ENCODE results near the gene HYLS1. TPM values are rescaled to one million over a fixed set of nuclear protein-coding genes. Genes with fewer than 3 reads are reported as not detected.

The HYLS1 gene
- total RNA-seq, 1 experiment from 2014 or later = 8.6 TPM

DNA sequence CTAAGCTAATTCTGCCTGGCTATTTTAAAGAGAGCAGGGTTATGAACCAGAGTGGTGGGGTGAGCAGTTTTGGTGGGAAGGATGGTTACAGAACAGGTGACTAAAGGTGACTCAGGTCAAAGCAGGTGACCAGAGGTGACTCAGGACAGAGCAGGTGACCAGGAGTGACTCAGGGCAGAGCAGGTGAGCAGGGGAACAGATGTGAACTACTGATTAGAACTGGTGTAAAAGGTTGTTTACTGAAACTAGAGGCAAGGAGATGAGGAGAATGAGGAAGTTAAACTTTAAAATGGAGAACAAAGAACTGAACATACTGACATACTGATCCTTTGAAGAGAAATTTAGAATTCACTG, 15.4 kb upstream of the HYLS1 start:
- Mint-ChIP-seq H3K9me3 (peaks cover 6 to 13% of the 10 kb centered on the region in 2 experiments; a peak in 3 of 5 replicates), H3K36me3 (ENCODE audit: insufficient read depth in 1 of 3, low read depth in 3 of 3) (peaks cover 0 to 6% (median 0%) of the 10 kb centered on the region in 3 experiments; a peak in 2 of 7 replicates), H3K4me3 (no peak overlapping the region), H3K27ac (no peak overlapping the region), H3K4me1 (peaks cover 9 to 15% of the 10 kb centered on the region in 2 experiments), H3K27me3 (ENCODE audit: low read depth) (peaks cover 3% of the 10 kb centered on the region; the same call in 1 of the 2 replicates)
- Histone ChIP-seq H4K5ac (ENCODE audit: insufficient read length, low read depth, low read length) (no peak overlapping the region), H3K4ac (ENCODE audit: low read depth, low read length) (no peak overlapping the region), H2BK15ac (ENCODE audit: low read depth, low read length) (no peak overlapping the region), H3K79me2 (ENCODE audit: insufficient read depth, low read length) (no peaks in the 10 kb centered on the region; the same call in 1 of the 2 replicates), H3K23me2 (ENCODE audit: insufficient read length, low read depth, low read length, poor library complexity, severe bottlenecking) (no peaks in the 10 kb centered on the region), H3K14ac (ENCODE audit: insufficient read depth, low read length) (no peak overlapping the region), H2AFZ (ENCODE audit: low read length) (no peak overlapping the region), H3T11ph (ENCODE audit: low read length) (no peak overlapping the region), H3K23ac (ENCODE audit: insufficient read length, low read depth, low read length) (no peak overlapping the region), H4K91ac (ENCODE audit: insufficient read length, low read depth, low read length) (no peak overlapping the region), H3K56ac (ENCODE audit: insufficient read length, low read depth, low read length) (no peak overlapping the region), H3K27me3 (ENCODE audit: insufficient read depth, low read length) (no peaks in the 10 kb centered on the region), H3K27ac (ENCODE audit: insufficient read length, low read depth, low read length) (no peak overlapping the region), H4K20me1 (ENCODE audit: control insufficient read depth, insufficient read depth, insufficient read length) (no peaks in the 10 kb centered on the region), H3K4me1 (ENCODE audit: insufficient read depth, low read length) (no peaks in the 10 kb centered on the region), H3K79me1 (ENCODE audit: insufficient read depth, low read depth, low read length, poor library complexity, severe bottlenecking) (no peaks in the 10 kb centered on the region), H2BK20ac (ENCODE audit: low read depth, low read length, poor library complexity, severe bottlenecking) (no peak overlapping the region), H4K8ac (replicated peaks; ENCODE audit: insufficient read length, low read depth, low read length) (no peak overlapping the region), H3K4me2 (ENCODE audit: insufficient read depth, insufficient read length, low read length) (no peak overlapping the region), H2AK5ac (ENCODE audit: insufficient read length, low read length) (no peak overlapping the region), H2BK5ac (ENCODE audit: insufficient read length, low read length) (no peak overlapping the region), H2BK120ac (ENCODE audit: low read depth, low read length, poor library complexity, severe bottlenecking) (no peak overlapping the region), H3K9me3 (ENCODE audit: control insufficient read depth, low read depth, low read length) (no peaks in the 10 kb centered on the region), H3K9ac (ENCODE audit: extremely low read depth, insufficient read length, low read length) (no peak overlapping the region), H3K18ac (ENCODE audit: insufficient read length, low read depth, low read length) (no peak overlapping the region), H2BK12ac (ENCODE audit: insufficient read length, low read depth, low read length) (no peak overlapping the region)
- TF ChIP-seq, protein P1, sequence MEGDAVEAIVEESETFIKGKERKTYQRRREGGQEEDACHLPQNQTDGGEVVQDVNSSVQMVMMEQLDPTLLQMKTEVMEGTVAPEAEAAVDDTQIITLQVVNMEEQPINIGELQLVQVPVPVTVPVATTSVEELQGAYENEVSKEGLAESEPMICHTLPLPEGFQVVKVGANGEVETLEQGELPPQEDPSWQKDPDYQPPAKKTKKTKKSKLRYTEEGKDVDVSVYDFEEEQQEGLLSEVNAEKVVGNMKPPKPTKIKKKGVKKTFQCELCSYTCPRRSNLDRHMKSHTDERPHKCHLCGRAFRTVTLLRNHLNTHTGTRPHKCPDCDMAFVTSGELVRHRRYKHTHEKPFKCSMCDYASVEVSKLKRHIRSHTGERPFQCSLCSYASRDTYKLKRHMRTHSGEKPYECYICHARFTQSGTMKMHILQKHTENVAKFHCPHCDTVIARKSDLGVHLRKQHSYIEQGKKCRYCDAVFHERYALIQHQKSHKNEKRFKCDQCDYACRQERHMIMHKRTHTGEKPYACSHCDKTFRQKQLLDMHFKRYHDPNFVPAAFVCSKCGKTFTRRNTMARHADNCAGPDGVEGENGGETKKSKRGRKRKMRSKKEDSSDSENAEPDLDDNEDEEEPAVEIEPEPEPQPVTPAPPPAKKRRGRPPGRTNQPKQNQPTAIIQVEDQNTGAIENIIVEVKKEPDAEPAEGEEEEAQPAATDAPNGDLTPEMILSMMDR (conservative IDR thresholded peaks at IDR 0.05) = no peak
- no peak for DNase-seq

Measured in H9 (cell line).